HG03135 (cell line): ENCODE data around the gene PHOX2B.
"Not testable (repeated sequence)": the region's sequence is repeated elsewhere in the genome, so short reads cannot be mapped to it uniquely, and the experiment has no call there.

Source experiments
- ATAC-seq: cut with Tn5 transposase; IDR thresholded peaks from one replicate; pipeline ENCODE4 v1.9.1; 2021; ENCODE audit warnings: mild to moderate bottlenecking, moderate library complexity; ENCODE audit not compliant: unreplicated experiment

The PHOX2B gene

DNA sequence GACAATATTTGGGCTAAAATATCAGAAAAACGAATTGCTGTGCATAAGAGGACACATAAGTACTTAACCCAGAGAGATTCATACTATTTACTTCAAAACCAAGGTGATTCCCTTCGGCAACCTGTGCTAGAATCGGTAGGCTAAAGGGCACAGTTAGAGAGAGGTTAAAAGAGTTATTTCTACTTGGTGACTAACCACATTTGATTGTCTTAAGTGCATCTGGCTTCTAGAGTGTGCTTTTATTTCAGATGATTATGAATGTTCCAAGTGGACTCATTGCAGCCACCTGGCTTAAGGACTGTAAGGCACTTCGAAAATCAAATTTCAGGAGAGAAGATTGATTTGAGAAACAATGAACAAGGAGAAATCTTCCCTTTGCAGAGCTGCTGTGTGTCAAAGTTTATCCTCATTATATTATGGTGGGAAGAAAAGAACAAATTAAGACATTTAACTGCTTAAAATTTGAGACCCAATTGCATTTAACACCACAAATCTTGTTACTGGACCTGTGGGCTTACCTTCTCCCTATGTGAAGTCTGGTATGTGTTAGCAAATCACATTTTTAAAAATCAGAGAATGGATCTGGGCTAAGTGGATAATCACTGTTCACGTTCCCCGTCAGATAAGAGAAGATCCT is 34.0 kb downstream of the PHOX2B start:
- ATAC-seq, result no peak

DNA sequence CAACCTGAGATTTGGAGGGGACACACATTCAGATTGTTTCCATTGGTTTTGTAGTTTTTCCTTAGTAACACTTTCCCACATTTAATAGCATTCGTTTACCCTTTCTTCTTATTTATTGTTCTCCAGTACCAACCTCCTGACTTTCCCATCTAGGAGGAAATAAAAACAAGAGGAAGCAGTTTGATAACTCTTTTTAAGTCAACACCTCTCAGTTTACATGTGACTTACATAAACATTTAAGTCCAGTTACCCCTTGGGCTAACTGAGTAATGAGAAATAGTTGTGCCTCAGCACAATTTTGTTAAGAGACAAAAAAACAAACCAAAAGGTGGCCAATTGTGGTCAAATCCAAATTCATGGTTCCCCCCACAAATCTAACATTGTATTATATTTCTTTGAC is 34.8 kb downstream of the PHOX2B start:
- no peak for ATAC-seq

DNA sequence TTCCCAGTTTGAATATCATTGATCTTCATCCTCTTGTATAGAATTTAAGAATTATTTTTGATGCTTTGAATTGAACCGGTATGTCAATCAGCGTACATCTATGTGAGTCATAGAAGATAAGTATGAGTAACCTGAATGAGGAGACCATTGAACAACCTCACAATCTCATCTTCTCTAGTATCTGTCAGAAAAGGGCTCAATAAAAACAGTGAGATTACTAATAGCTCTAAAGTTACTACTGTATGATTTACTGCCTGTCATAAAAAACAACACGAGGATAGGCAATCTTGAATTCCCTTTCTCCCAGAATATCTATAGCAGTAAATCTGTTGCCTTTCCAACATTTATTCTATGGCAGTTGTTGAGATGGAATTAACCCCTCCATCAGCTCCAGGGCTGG is 36.1 kb downstream of the PHOX2B start:
- no peak for ATAC-seq

DNA sequence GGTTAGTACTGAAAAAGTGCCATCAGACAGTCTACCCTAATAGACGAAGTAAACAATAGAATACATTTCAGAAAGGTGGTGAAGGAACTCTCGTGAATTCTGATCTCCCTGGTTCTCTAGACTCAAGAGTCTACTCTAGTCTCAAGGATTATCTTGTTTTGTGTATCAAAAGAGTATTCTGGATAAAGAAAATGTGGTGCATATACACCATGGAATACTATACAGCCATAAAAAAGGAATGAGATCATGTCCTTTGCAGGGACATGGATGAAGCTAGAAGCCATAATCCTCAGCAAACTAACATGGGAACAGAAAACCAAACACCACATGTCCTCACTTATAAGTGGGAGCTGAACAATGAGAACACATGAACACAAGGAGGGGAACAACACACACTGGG is 36.9 kb downstream of the PHOX2B start:
- not testable (repeated sequence) for ATAC-seq

DNA sequence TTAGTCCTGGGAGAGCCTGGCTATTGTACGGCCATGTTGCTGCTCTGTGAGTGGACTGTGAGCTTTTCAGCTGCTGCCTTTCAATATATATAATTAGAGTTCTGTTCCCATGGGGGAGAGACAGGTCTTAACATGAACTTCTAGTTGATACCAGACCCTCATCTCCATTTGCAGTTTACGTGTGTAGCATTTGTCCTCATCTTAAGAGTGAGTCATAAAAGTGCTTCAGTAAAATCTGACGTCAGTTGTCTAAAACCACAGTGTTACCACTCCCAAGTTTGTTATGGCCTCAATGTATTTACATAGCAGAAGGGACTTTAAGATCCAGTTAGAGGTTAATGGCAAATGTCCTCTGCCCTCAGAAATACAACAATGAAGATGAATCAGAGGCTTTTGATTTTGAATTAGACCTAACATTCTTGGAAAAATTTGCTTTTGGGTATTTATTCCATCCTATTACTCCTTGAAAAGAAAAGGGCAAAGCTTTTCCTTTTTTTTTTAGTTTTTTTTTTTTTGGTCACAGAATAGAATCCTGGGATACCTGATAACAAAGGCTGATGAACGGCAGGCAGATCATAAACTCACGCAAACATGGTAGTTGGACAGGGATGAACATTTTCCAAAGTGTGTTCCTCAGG is 38.6 kb downstream of the PHOX2B start:
- no peak for ATAC-seq

DNA sequence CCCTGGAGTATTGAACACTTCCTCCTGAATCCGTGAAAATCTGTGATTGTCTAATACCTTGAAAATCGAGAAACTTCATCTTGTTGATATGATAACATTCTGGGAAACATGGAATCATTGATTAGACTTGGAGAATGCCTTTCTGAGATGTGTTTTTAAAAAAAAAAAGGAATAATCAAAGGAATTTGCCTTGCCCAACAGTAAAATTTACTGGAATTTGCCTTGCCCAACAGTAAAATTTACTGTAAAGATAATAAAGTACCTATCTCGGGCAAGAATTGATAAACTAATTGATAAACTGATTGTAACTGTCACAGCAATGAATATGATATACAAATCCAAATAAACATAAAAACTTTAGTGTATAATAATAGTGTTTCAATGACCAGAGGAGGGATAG is 44.7 kb downstream of the PHOX2B start:
- no peak for ATAC-seq

DNA sequence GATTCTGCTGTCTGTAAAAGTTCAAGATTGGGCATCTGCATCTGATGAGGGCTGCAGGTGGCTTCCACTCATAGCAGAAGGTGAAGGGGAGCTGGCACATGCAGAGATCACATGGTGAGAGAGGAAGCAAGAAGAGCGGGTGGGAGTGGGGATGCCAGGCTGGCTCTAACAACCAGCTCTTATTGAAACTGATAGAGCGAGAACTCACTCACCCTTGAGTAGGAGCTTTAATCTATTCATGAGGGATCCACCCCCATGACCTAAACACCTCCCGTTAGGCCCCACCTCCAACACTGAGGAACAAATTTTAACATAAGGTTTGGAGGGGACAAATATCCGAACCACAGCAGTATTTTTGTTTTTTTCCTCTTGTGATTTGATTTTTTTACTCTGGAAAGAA is 45.8 kb downstream of the PHOX2B start:
- no peak for ATAC-seq

DNA sequence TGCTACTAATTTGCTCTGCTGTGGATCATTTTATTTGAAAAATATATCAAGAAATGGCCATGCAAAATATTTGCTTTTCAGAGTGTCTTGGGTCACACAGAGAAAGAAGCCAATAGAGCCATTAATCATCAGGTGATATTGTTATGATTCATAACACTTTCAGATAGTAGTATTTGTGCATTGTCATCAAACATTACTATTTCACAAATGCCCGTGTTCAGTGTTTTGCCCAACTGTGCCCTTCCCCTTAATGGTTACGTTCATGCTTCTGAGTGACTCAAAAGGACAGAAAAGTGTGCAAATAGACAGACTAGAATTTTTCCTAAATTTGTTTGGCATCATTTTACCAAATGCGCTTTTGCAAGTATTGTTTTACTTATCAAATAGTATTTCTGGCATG is 46.5 kb downstream of the PHOX2B start:
- ATAC-seq, result no peak

DNA sequence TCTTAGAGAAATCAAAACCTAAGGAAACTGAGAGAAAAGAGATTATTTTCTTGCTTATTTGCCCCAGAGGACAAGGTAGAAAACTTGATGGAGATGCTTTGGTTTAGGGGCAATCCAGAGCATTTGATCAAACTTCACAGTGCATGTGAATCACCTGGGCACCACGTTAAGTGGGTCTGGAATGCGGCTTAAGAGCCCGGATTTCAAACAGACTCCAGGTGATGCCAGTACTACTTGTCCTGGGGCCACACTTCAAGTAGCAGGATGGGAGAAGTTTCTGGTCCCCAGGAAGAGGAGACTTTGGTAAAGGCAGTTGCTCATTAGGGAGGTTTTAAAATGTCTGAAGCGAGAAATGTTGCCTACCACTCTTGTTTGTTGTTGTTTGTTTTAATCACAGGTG is 51.8 kb downstream of the PHOX2B start:
- ATAC-seq, result no peak

DNA sequence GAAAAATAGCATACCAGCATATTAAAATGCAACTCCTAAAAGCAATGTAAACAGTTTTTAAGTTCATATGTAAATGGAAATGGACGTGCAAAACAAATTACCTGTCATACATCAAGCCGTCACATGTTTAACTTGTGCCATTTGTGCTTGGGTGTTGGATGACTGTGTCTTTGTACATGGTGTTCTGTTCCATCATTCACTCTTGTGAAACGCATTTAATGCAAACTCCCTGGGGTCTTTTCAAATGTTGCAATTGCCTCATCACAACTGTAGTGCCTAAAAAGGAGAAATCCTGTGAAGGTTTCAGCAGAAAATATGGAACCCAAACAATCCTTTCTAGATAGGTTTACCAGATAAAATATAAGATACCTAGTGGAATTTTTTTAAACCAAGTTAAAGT is 52.4 kb downstream of the PHOX2B start:
- no peak for ATAC-seq
